Activated CD4-positive, alpha-beta T cell treated with anti-CD3 and anti-CD28 coated beads, Interleukin-2, Interleukin-6, amounts not matched to agents 100 ng/mL and 50 ng/mL, durations not matched to agents 16 hours and 8 hours (primary cell): Measurements from ENCODE around the gene TMEM200B.
"Not testable (repeated sequence)": the region's sequence is repeated elsewhere in the genome, so short reads cannot be mapped to it uniquely, and the experiment has no call there.

ENCODE experiments used
- DNase-seq: peaks from one replicate; pipeline ENCODE4 v3.0.0-alpha.2; 2020

TMEM200B gene

DNA sequence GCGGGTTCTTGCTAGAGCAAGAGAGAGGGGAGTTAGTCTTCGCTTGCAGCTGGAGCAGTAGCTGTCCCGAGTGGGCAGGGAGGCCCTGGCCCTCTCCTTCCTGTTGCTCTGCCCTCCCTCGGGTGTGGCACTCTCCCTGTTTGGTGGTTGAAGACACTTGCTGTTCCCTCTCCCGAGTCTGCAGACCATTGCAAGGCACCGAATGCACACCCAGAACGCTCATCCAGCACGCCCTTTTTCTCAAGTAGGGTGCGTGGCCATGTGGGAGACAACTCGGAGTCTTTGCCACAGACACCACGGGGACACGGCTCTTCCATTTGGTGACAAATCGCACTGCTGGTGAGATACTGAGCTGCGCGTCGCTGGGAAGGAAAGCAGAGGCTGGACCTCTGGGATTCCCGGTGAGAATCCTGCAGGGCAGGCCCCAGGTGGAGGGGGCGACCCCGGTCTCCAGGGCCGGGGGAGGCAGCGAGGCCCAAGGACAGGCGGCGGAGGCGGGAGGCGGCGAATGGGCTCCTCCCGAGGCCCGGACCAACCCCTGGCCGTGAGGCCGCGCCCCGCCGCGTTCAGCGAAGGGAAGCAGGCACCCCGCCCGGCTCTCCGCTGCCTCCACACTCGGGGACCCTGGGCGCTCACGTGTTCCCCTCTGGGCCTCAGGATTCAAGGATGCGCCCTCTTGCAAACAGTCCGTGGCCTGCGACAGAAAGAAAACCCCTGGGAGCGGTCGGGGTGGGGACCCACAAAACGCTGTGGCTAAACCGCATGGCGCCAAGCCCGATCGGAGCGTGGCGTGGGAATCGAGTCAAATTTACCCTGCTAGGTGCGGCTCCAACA, 10.4 kb upstream of the TMEM200B start:
- no peak for DNase-seq

DNA sequence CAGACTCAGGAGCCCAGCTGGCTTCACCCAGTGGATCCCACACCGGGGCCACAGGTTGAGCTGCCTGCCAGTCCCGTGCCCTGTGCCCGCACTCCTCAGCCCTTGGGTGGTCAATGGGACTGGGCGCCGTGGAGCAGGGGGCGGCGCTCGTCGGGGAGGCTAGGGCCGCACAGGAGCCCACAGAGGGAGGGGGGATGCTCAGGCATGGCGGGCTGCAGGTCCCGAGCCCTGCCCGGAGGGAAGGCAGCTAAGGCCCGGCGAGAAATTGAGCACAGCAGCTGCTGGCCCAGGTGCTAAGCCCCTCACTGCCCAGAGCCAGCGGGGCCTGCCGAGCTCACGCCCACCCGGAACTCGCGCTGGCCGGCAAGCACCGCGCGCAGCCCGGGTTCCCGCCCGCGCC, 7.4 kb upstream of the TMEM200B start:
- not testable (repeated sequence) for DNase-seq

DNA sequence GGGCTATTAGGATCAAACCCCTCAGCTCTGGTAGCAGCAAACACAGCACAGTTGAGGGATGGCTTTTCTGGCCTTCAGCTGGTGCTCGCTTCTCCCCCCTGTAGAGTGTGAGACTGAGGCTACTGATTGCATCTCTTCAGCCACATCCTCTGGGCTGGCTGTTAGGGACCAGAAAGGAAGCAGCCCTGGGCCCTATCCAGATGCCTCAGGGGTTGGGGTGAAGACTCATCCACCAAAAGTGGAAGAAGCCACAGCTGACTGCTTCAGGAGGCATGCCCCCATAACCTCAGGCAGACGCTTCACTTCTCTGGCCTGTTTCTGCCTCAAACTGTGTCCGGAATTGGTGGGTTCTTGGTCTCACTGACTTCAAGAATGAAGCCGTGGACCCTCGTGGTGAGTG, 6.2 kb upstream of the TMEM200B start:
- DNase-seq: no peak

DNA sequence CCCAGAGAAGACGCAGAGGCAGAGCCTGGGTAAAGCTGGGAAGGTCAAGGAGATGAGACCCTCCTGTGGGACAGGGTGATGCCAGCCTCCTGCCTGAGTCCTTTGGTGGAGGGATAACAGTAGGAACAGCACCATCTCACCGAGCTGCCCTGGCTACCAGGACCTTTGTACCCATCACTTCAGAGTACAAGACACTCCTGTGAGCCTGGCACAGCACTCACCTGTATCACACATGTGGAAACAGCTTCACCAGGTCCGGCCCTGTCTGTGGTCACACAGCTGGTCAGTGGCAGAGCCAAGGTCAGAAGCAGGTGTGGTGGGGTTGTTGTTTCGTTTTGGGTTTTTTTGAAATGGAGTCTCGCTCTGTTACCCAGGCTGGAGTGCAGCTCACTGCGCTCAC, 5.0 kb upstream of the TMEM200B start:
- DNase-seq: no peak

DNA sequence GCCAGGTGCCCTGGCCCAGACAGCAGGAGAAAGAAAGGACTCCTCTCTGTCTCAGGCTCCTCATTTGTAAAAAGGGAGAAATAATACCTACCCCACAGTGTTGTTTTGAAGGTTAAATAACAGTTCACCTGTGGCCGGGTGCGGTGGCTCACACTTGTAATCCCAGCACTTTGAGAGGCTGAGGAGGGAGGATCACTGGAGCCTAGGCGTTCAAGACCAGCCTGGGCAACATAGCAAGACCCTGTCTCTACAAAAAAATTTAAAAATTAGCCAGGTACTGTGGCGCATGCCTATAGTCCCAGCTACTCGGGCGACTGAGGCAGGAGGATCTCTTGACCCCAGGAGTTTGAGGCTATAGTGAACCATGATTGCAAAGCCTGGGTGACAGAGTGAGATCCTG, 2.5 kb upstream of the TMEM200B start:
- no peak for DNase-seq

DNA sequence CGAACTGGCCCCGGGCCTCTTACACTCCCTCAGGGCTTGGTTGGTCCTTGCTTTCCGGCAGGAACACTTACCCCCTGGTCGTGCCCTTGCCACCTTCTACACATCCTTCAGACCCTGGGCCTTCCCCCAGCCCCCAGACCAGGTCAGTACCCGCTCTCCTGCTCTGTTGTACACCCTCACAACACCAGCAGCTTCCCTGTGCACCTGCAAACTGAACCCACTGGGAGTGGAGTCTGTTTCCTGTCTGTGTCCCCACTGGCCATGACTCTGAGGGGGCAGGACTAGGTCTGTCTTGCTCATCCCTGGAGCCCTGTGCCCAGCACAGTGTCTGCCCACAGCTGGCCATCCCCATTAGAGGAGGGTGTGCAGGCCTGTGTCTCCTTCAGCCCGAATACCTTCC, 2.1 kb upstream of the TMEM200B start:
- no peak for DNase-seq

DNA sequence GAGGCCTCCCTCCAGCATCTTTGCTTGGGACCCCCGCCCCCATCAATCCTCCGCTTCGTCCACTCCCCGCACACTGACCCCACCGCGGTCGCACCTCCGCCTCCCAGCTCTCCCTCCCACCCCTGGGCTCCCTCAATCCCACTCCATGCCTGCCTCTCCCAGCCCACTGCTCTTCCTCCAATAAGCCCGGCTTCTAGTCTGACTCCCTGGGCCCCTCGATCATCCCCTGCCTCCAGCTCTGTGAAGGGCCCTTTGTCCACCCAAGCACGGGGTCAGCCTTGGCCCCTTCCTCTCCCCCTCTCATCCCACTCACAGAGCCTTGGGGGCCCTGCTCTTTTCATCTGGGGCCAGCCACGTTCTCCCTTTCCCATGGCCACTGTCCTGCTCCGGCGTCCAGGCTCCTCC, 1.5 kb upstream of the TMEM200B start:
- DNase-seq: no peak

DNA sequence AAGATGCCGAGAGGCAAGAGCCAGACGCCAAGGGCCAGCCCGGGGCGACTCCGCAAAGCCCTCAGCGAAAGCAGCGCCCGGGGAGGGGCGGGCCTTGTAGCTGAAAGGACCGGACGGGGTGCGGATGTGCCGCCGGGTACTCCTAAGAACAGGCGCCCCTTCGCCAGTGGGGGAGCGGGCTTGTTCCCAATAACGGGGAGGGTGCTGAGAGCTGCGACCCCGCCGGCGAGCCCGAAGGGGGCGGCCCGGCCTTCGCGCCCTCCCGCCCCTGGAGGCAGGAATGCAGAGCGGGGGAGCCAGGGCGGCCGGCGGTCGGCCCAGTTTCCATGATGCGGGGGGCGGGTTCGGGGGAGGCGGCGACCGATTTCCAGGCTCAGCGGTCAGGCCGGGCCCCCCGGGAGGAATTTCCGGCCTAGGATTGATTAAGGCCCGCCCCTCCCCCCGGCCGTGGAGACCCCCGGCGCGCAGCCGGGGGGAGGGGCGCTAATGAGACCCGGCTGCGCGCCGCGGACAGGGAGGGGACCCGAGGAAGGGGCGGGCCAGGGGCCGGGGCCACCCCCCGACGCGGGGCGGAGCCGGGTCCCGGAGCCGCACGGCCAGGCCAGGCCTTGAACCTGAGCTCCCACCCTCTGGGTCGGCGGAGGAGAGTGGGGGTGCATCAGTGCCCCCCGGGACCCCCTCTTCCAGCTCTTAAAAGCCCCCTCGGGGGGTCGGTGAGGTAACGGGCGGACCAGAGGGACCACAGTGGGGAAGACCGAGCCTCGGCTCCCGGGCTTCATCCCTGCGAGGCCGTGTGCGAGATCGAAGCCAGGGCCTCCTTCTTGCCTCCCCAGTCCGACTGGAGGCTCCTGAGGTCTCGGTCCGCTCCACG, 898 bp upstream of the TMEM200B start:
- peak; percentile 64 for DNase-seq

DNA sequence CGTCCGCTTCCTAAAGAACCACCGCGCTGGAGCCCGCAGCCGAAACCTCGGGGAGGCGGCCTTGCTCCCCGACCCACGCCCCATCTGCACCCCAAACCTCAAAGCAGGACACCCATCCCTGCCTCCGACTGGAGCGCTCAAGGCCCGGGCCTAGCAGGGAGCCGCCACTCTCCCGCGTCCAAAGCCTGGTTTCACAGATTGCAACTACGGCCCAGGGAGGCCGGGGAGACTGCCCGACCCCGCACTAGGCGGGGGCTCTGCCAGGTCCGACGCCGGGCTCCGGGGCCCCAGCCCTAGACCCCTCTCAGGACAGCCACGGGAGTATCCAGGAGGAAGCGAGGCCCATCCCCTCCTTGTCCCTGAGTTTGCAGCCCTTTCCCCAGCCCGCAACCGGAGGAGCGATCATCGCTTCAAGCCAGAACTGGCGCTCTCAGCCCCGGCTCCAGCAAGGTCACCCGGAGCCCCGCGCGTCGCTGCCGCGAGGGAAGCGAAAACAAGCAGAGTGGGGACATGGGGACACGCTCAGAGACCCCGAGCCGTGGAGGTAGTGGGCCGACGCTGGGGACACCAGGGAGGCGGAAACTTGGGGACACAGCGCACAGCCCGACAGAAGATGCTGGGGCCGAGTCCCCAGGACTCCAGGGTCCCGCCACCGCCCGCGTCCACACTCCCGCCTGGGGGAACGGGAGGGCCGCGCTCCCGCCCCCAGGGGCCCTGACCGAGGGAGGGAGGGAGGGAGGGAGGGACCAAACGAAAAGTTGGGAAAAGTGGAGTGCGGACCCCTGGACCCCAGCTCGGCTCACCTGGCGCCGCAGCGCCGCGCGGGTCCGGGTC, 433 bp downstream of the TMEM200B start:
- no peak for DNase-seq

DNA sequence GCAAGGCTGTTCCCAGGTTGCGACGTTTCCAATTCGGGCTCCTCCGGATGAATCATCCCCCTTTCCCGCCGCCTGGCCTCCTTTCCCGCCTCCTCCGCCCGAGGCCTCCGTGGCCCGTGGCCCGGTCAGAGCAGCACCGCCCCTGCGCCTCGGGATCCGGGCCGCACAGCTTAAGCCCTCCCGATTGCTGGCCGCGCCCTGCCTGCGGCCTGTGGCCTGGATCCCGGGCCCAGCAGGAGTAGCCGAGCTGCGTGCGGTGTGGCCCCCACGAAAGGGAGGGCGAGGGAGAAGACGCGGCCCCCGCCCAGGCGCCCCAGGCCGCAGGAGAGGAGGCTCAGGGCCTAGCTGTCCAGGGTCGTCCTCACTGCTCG, 1.0 kb downstream of the TMEM200B start:
- DNase-seq: no peak

DNA sequence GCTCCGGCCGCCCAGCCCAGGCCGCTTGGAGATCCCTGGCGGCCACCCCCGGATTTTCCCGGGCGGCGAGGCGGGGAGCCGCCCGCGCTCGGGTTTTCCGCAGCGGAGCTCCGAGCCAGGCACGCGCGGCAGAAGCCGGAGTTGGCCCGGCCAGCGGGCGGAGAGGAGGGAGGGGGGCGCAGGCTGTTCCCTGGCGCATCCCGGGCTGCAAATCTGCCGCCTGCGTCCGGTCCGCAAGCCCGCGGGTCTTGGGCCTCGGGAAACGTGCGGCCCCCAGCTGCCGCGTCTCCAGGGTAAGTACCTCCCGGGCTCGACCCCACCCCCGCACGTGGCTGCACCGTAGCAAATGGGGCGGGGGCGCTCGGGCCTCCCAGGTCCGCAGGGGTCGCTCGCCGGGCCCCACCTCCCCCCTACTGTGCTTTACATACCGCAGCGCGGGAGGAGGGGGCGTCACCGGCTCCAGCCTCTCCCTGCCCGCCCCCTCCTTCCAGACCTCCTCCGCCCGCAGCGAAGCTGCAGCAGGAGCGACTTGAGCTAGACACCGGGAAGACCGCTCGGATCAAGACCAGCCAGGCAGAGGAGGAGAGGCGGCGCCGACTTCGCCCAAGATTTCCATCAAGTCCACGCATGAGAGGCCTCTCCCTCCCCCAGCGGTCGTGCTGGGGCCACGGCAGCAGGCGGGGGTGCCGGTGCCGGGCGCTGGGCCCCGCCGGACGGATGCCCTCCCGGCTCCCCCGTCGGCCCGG, 1.6 kb downstream of the TMEM200B start:
- DNase-seq: no peak

DNA sequence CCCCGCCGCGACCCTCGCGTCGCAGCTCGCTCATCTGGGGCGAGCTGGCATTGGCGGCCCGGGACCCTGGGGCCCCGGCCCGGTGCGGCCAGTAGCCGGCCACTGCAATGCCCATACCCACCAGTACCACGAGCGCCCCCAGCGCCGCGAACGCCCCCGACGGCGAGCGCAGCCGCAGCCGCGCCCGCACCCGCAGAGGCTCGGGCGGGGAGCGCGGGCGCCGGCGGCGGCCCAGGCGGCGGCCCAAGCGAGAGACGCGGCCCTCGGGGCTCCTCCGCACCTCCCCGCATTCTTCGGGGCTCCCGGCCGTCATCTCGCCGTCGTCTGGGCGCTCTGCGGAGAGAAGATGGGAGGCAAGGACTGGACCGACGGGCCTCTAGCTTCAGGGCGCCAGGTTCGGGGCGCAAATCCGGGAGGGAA, 2.2 kb downstream of the TMEM200B start:
- no peak for DNase-seq

DNA sequence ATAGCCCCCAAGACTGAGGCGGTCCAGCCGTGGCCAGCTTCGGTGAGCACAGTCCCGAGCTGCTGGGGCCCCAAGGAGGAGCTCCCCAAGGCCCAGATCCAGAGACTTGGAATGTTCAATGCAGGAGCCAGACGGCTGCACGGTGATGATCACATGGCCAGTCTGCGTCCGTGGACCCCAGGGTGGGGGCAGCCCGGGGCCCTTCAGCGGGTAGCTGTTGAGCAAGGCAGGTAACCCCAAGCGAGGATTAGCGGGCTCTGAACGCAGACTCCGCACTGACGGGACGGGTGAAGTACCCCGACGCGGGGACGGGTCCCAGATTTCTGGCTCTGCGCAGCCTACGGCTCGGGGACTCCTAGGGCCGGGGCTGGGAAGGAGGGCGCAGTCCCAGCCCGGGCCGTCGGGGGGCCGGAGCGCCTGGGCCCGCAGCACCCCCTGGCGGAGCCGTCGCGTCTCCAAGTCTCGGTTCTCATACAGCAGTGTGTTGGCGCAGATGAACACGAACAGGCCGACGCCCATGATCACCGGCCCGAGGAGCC, 2.7 kb downstream of the TMEM200B start:
- DNase-seq: peak; percentile 78

DNA sequence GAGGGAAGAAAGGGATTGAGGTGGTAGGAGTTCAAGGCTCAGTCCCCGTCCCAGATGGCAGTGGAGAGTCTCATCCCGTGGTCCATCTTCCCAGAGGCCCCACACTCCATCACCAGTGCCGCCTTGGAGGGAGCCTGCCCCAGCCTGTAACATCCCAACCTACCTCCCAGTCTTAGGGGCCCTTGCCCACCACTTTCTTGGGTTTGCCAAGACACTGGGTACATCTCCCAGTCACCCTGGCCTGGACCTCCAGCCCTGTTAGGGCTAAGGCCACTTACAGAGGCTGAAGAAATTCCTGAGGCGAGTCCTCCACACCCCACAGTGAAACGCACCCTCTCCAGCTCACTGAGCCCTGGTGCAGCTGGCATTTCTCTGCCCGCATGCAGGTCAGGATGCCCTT, 3.3 kb downstream of the TMEM200B start:
- DNase-seq: no peak

DNA sequence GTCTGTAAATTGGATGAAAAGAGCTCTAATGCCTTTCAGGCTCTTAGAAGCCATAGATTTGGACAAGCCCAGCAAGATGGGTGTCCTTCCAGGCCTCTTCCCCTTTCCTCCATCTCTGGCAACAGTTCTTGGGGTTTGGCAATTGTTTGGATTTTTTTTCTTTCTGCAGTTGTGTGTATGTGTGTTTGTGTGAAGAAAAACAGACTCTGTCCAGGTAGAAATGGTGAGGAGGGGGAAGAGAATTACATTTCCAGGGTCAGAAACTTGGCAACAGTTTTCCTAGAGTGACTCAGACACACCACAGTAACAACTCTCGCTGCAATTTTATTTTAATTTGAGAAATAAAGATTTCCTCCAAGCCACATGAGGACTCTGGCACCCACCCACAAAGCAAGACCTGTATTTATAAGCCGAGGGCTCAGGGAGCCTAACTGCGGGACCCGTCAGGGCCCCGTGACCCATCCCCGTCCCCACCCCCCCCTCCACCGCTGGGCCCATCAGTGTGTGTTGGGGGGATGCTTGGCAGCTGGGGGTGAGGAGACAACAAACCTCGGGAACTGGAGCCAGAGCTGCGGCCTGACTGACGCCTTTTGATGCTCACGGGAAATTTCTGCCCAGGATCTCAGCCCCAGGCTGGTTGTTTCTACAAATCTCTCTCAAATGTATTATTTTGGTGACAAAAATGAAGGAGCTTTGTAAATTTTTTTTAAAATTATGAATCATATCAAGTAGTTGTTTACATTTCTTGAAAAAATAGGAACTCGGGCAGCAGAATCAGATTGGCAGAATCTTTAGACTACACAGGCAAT, 4.4 kb downstream of the TMEM200B start:
- DNase-seq: no peak

DNA sequence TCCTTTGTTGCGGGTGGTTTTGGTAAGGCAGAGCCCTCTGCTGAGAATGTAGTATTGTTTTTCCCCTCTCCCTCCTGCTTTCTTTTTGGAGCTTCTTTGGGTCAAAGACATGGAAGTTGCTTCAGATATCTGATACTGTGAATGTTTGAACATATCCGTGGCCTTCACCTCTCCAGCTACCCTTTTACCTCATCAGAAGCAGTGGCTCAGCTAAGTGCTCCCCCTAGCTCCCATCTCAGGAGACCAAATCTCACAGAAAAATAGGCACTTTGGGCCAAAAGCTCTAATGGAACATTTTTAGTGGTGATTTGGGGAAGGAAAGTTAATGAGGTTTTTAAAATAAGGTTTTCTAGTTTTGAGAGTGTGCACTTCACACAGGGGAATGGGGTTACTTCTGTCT, 6.3 kb downstream of the TMEM200B start:
- DNase-seq: no peak

DNA sequence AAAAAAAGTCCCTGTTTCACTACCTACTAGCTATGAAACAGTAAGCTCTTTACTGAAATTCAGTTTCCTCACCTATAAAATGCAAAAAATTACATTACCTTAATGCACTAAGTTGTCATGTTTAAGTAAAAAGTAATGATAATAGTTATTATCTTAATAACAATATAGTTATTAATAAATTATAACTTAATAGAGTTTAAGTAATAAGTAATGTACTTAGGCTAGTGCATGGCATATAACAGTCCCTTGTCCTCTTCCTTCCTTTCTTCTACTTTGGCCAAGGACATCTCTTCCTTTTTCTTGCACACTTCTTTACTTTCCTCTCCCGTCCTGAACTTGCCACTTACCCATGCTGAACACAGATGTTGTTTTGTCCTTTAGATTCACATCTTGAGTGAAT, 9.0 kb downstream of the TMEM200B start:
- no peak for DNase-seq

DNA sequence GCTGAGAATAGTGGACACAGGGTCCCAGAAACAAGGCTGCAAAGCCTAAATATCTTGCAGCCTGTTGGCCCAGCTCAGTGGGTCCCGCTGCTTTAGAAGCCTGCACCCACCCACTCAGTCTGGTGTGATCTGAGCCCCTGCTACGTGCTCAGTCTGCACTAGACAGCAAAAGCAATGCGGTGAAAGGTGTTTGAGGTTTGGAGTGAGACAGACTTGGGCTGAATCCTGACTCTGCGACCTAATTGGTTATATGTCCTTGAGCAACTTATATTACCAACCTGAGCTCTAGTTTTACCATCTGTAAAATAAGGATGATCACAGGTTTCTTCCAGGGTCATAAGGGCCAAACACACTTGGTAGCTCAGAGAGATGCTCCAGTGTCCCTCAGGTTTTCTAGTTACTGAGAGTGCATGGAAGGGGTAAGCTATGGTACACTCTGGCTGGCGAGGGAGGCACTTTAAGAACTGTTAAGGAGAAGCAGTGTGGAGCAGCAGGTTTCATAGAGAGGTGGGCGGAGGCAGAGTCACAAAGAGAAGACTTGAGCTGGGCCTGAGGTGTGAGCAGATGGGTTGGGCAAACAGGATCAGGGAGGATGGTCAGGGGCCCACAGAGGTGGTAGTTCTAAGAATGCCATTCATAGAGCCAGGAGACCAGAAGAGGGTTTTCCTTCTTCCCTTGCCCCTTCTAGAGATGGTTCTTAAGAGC, 10.1 kb downstream of the TMEM200B start:
- no peak for DNase-seq

DNA sequence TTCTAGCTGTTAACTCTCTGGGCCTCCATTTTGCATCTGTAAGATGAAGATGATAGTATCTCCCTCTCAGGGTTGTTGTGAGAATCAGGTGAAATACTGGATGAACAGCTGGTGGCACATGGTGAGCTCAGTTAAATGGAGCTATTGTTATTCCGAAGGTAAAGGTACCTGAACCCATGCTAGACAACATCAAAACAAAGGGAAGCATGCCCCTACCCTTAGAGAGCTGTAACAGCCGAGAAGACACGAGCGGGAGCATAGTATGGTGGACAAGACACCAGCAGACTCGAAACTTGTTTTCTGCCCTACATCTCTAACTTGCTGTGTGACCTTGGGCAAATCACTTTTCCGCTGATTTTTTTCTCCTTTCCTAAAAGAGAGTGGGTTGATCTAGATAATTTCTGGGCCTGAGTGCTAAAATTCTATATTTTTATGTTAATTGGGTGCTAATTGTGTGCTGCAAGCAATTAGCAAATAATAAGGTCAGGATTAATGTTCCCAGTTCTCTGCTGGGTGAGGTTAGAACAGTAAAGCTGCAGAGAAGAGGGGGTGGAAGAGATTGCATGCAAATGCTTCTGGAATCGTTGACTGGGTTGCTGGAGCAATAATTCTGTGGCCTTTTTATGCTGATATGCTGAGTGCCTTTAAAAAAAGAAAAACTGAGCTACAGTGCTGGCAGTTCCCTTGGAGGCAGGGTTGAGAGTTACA, 10.8 kb downstream of the TMEM200B start:
- DNase-seq: no peak

DNA sequence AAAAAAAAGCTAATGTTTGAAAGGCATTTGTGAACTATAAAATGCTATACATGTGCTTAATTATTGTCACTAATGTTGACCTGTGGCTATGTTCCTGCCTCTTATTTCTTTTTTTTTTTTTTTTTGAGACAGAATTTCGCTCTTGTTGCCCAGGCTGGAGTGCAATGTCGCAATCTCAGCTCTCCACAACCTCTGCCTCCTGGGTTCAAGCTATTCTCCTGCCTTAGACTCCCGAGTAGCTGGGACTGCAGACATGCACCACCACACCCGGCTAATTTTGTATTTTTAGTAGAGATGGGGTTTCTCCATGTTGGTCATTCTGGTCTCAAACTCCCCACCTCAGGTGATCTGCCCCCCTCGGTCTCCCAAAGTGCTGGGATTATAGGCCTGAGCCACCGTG, 15.7 kb downstream of the TMEM200B start:
- not testable (repeated sequence) for DNase-seq
